Astrocyte (in vitro differentiated cells and primary cell): ENCODE measurements around the gene DDO. TPM values are rescaled to one million over a fixed set of nuclear protein-coding genes. Genes with fewer than 3 reads are reported as not detected.

ENCODE experiments used
- DNase-seq: peaks from one replicate; pipeline ENCODE4 v3.0.0-alpha.2; 2010; ENCODE audit warnings: low read depth
- FAIRE-seq: peaks from 2 replicates; lab custom pipeline; 2011; peaks lifted over from hg19 to GRCh38; lab: Jason Lieb, UNC
- H2AFZ ChIP-seq: 2 replicates; pipeline ENCODE4 v1.6.0; 2012; ENCODE audit warnings: low read depth, low read length, inconsistent platforms
- H3K27ac ChIP-seq: 2 replicates; pipeline ENCODE4 v1.5.1; 2011; ENCODE audit warnings: low read depth, low read length, inconsistent platforms
- H3K27me3 ChIP-seq: 2 replicates; pipeline ENCODE4 v1.6.0; 2011; ENCODE audit warnings: low read length, inconsistent platforms; ENCODE audit not compliant: insufficient read depth
- H3K36me3 ChIP-seq: 2 replicates; pipeline ENCODE4 v1.5.1; 2011; ENCODE audit warnings: low read length, inconsistent platforms; ENCODE audit not compliant: insufficient read depth
- H3K4me1 ChIP-seq: 2 replicates; pipeline ENCODE4 v1.5.1; 2011; ENCODE audit warnings: low read length, inconsistent platforms; ENCODE audit not compliant: insufficient read depth
- H3K4me2 ChIP-seq: 2 replicates; pipeline ENCODE4 v1.6.0; 2012; ENCODE audit warnings: low read length, inconsistent platforms
- H3K4me3 ChIP-seq: 2 replicates; pipeline ENCODE4 v1.5.1; 2011; ENCODE audit warnings: low read depth, mild to moderate bottlenecking, low read length, inconsistent platforms; ENCODE audit not compliant: insufficient read depth
- H3K79me2 ChIP-seq: 2 replicates; pipeline ENCODE4 v1.6.0; 2012; ENCODE audit warnings: mild to moderate bottlenecking, low read length, inconsistent platforms; ENCODE audit not compliant: insufficient read depth
- H3K9ac ChIP-seq: 2 replicates; pipeline ENCODE4 v1.6.0; 2012; ENCODE audit warnings: mild to moderate bottlenecking, low read length, inconsistent platforms
- H3K9me3 ChIP-seq: 2 replicates; pipeline ENCODE4 v1.5.1; 2012; ENCODE audit warnings: low read depth, mild to moderate bottlenecking, low read length, inconsistent platforms; ENCODE audit not compliant: insufficient read depth
- H4K20me1 ChIP-seq: 2 replicates; pipeline ENCODE4 v1.6.0; 2012; ENCODE audit warnings: low read length, inconsistent platforms; ENCODE audit not compliant: insufficient read depth
- H3K27ac Mint-ChIP-seq: one replicate; pipeline ENCODE4 v1.8.0; 2021; ENCODE audit warnings: mild to moderate bottlenecking, mixed read lengths; ENCODE audit not compliant: unreplicated experiment
- H3K27me3 Mint-ChIP-seq: one replicate; pipeline ENCODE4 v1.8.0; 2021; ENCODE audit warnings: low read depth, mixed read lengths; ENCODE audit not compliant: unreplicated experiment
- H3K36me3 Mint-ChIP-seq: one replicate; pipeline ENCODE4 v1.8.0; 2021; ENCODE audit warnings: low read depth, mixed read lengths; ENCODE audit not compliant: unreplicated experiment
- H3K4me1 Mint-ChIP-seq: one replicate; pipeline ENCODE4 v1.8.0; 2021; ENCODE audit warnings: low read depth, mixed read lengths; ENCODE audit not compliant: unreplicated experiment
- H3K4me3 Mint-ChIP-seq: one replicate; pipeline ENCODE4 v1.8.0; 2021; ENCODE audit warnings: mild to moderate bottlenecking, moderate library complexity, mixed read lengths; ENCODE audit not compliant: unreplicated experiment
- H3K9me3 Mint-ChIP-seq: one replicate; pipeline ENCODE4 v1.8.0; 2021; ENCODE audit warnings: mild to moderate bottlenecking, mixed read lengths; ENCODE audit not compliant: unreplicated experiment
- EZH2 ChIP-seq: IDR thresholded peaks from 2 replicates; pipeline ENCODE4 v1.6.1; 2012; ENCODE audit warnings: mild to moderate bottlenecking, low read length, inconsistent platforms; ENCODE audit not compliant: insufficient read depth
- total RNA-seq: library from RNA; stranded (reverse); gene quantifications from 2 replicates; pipeline ENCODE4 v1.2.1, GENCODE V29; 2021
- TF ChIP-seq, protein P1 (sequence below): IDR thresholded peaks from 2 replicates; pipeline ENCODE4 v1.5.1; 2011; ENCODE audit warnings: low read depth, mild to moderate bottlenecking, inconsistent platforms, low read length, moderate library complexity; ENCODE audit not compliant: insufficient read depth

The DDO gene
- total RNA-seq, 1 donor from 2014 or later: not detected

- Histone ChIP-seq H4K20me1 (no peaks in the 10 kb centered on the region), H3K27me3 (peaks cover 3% of the 10 kb centered on the region), H3K36me3 (no peaks in the 10 kb centered on the region), H3K9me3 (no peaks in the 10 kb centered on the region), H3K27ac (no peak overlapping the region), H3K4me3 (no peak overlapping the region), H2AFZ (no peak overlapping the region), H3K4me1 (no peaks in the 10 kb centered on the region), H3K4me2 (no peak overlapping the region), H3K79me2 (no peaks in the 10 kb centered on the region), H3K9ac (no peak overlapping the region)
- Mint-ChIP-seq H3K36me3 (no peaks in the 10 kb centered on the region), H3K27ac (no peak overlapping the region), H3K9me3 (peaks cover 2% of the 10 kb centered on the region), H3K4me3 (no peak overlapping the region), H3K4me1 (no peaks in the 10 kb centered on the region), H3K27me3 (no peaks in the 10 kb centered on the region)
- no peak for DNase-seq
- TF ChIP-seq, protein P1, sequence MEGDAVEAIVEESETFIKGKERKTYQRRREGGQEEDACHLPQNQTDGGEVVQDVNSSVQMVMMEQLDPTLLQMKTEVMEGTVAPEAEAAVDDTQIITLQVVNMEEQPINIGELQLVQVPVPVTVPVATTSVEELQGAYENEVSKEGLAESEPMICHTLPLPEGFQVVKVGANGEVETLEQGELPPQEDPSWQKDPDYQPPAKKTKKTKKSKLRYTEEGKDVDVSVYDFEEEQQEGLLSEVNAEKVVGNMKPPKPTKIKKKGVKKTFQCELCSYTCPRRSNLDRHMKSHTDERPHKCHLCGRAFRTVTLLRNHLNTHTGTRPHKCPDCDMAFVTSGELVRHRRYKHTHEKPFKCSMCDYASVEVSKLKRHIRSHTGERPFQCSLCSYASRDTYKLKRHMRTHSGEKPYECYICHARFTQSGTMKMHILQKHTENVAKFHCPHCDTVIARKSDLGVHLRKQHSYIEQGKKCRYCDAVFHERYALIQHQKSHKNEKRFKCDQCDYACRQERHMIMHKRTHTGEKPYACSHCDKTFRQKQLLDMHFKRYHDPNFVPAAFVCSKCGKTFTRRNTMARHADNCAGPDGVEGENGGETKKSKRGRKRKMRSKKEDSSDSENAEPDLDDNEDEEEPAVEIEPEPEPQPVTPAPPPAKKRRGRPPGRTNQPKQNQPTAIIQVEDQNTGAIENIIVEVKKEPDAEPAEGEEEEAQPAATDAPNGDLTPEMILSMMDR: no peak
- no peak for TF ChIP-seq EZH2
- no peak for FAIRE-seq
Observed at GRCh38 chr6:110448846-110449540, 33.6 kb upstream of the DDO start.

DNA sequence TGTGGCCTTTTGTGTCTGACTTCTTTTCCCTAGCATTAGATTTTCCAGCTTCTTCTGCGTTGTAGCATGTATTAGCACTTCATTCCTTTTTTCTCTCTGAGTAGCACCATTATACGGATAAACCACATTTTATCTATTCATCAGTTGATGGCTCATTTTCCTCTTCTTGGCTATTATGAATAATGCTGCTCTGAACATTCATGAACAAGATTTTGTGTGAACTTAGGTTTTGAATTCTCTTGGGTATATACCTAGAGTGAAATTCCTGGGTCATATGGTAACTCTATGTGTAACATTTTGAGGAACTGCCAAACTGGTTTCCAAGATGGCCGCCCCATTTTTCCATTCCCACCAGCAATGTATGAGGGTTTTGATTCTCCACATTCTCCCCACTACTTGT is 32.4 kb upstream of the DDO start:
- TF ChIP-seq EZH2: no peak
- TF ChIP-seq, protein P1: no peak

DNA sequence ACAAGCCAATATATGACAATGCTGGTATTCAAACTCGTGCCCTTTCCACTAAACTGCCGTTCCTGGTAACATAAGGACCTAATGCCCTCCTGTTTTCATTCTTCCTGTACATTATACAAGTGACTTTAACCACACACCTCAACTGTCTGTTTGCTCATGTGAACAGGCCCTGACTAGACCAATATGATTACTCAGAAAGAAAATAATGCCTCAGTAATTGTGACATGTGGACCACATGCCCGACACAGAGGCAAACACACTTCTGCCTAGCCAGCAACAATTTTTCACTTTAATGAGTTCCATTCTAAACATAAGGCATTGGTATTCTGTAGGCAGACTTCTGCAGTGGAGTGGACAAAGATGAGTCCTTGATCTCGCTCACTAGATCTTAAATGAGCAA is 31.0 kb upstream of the DDO start:
- no peak overlapping the region for H3K4me3 Mint-ChIP-seq
- FAIRE-seq (no peak), DNase-seq (no peak)
- H3K9me3 ChIP-seq: no peaks in the 10 kb centered on the region
- no peak overlapping the region for H3K4me3 ChIP-seq
- no peak overlapping the region for H2AFZ ChIP-seq
- H3K27ac Mint-ChIP-seq: no peak overlapping the region
- no peak overlapping the region for H3K9ac ChIP-seq
- H3K4me1 ChIP-seq: no peaks in the 10 kb centered on the region
- no peaks in the 10 kb centered on the region for H3K27me3 ChIP-seq
- H3K4me2 ChIP-seq: no peak overlapping the region
- peaks cover 3% of the 10 kb centered on the region for H3K27me3 Mint-ChIP-seq
- H3K27ac ChIP-seq: no peak overlapping the region
- H3K9me3 Mint-ChIP-seq: no peaks in the 10 kb centered on the region
- no peaks in the 10 kb centered on the region for H3K79me2 ChIP-seq
- H3K36me3 Mint-ChIP-seq: no peaks in the 10 kb centered on the region
- H4K20me1 ChIP-seq: no peaks in the 10 kb centered on the region
- no peaks in the 10 kb centered on the region for H3K36me3 ChIP-seq
- H3K4me1 Mint-ChIP-seq: no peaks in the 10 kb centered on the region
- TF ChIP-seq, protein P1: no peak
- TF ChIP-seq EZH2: no peak

More for the DNA sequence above, 32.4 kb upstream of the DDO start:
- H3K4me3 ChIP-seq: no peak overlapping the region
- no peaks in the 10 kb centered on the region for H3K4me1 Mint-ChIP-seq
- H3K9me3 Mint-ChIP-seq: peaks cover 2% of the 10 kb centered on the region
- H2AFZ ChIP-seq: no peak overlapping the region
- no peaks in the 10 kb centered on the region for H3K79me2 ChIP-seq
- DNase-seq (no peak), FAIRE-seq (no peak)
- no peak overlapping the region for H3K27ac ChIP-seq
- no peak overlapping the region for H3K4me3 Mint-ChIP-seq
- H4K20me1 ChIP-seq: no peaks in the 10 kb centered on the region
- H3K4me1 ChIP-seq: no peaks in the 10 kb centered on the region
- no peaks in the 10 kb centered on the region for H3K36me3 Mint-ChIP-seq
- H3K9me3 ChIP-seq: no peaks in the 10 kb centered on the region
- H3K36me3 ChIP-seq: no peaks in the 10 kb centered on the region
- H3K9ac ChIP-seq: no peak overlapping the region
- no peaks in the 10 kb centered on the region for H3K27me3 Mint-ChIP-seq
- no peak overlapping the region for H3K4me2 ChIP-seq
- no peak overlapping the region for H3K27ac Mint-ChIP-seq
- no peaks in the 10 kb centered on the region for H3K27me3 ChIP-seq
